ENCODE measurements around the gene FADS2.

The FADS2 gene

GRCh38 chr11:61899146-61899841 lies 71.2 kb downstream of the FADS2 start:
- no peak overlapping the region for H3K4me3 ChIP-seq (ENCODE audit: low read length)
- TF ChIP-seq CTCF (conservative IDR thresholded peaks at IDR 0.05; ENCODE audit: low read length) = peak; percentile 95
- DNase-seq (ENCODE audit: low read depth) = peak; percentile 58

- no peak for DNase-seq (ENCODE audit: low read depth)
- H3K4me3 ChIP-seq (ENCODE audit: low read length) = no peak overlapping the region
- no peak for TF ChIP-seq CTCF (conservative IDR thresholded peaks at IDR 0.05; ENCODE audit: low read length)
Observed at GRCh38 chr11:61900251-61900650, 72.2 kb downstream of the FADS2 start.

GRCh38 chr11:61901397-61901796 lies 73.3 kb downstream of the FADS2 start:
- H3K4me3 ChIP-seq (ENCODE audit: low read length) = no peak overlapping the region
- no peak for DNase-seq (ENCODE audit: low read depth)
- no peak for TF ChIP-seq CTCF (conservative IDR thresholded peaks at IDR 0.05; ENCODE audit: low read length)

DNA sequence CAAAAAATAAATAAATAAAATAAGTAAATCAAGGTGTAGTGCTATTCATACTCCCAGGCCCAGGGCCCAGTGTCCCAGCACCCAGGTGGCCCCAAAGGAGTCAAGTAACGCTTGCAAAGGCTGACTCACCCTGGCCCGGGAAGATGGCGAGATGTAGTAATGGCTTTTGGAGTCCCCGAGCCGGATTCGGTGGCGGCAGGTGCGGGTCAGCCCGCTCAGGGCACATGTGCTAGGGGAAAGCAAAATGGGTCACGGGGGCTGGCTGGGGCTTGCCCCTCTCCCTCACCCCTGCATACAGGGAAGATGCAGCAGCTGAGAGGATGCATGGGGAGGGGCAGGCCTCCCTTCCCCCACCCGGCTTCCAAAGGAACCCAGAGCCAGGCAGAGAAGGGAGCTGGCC lies 74.2 kb downstream of the FADS2 start:
- DNase-seq (ENCODE audit: low read depth) = no peak
- H3K4me3 ChIP-seq (ENCODE audit: low read length) = no peak overlapping the region
- no peak for TF ChIP-seq CTCF (conservative IDR thresholded peaks at IDR 0.05; ENCODE audit: low read length)

- TF ChIP-seq CTCF (conservative IDR thresholded peaks at IDR 0.05; ENCODE audit: low read length) = no peak
- no peak for DNase-seq (ENCODE audit: low read depth)
- no peak overlapping the region for H3K4me3 ChIP-seq (ENCODE audit: low read length)
Observed at GRCh38 chr11:61903845-61904244, 75.7 kb downstream of the FADS2 start.

GRCh38 chr11:61904539-61905048 lies 76.5 kb downstream of the FADS2 start:
- no peak for TF ChIP-seq CTCF (conservative IDR thresholded peaks at IDR 0.05; ENCODE audit: low read length)
- no peak for DNase-seq (ENCODE audit: low read depth)
- H3K4me3 ChIP-seq (ENCODE audit: low read length) = no peak overlapping the region

DNA sequence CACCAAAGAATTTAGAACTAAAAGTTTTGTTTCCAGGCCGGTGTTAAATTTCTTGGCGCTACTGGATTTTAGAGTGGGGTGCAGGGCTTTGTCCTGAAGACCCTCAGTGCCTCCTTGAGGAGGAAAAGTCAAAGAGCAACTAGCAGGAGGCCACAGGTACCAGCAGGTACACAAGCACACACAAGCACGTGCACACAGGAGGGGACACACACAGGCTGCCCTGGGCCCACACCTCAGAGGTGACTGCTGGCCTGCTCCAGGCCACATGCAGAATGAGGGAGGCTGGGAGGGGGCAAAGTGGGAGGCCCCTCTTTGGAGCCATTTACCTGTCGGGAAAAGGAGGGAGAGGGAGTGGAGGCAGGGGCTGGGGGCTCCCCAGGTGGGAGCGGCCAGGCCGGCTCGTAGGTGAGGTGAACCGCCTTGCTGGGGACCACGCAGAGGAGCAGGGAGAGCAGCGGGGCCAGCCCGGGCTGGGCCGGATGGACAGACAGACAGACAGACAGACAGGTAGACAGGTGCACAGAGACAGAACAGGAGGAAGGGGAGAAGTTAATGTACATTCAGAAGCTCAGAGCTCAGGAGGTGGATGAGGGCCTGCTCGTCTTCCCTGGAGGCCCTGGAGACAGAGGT lies 77.1 kb downstream of the FADS2 start:
- no peak for TF ChIP-seq CTCF (conservative IDR thresholded peaks at IDR 0.05; ENCODE audit: low read length)
- no peak overlapping the region for H3K4me3 ChIP-seq (ENCODE audit: low read length)
- no peak for DNase-seq (ENCODE audit: low read depth)
